Psoas muscle (tissue), 8 donors: ENCODE results near the gene TDRD5. TPM values are rescaled to one million over a fixed set of nuclear protein-coding genes. Genes with fewer than 3 reads are reported as not detected.

ENCODE experiments used
- ATAC-seq, 4 donors: fragments of 200-7000 bp; cut with Tn5 transposase; one replicate each; pipeline ENCODE4 v1.9.1; 2020; ENCODE audit warnings: moderate library complexity in 3 of 4, mild to moderate bottlenecking in 2 of 4
- DNase-seq, 2 donors: peaks; one replicate each; pipeline ENCODE4 v3.0.0-alpha.2; 2020
- H3K27ac ChIP-seq: fragments of 200-600 bp; one replicate; pipeline ENCODE4 v1.8.0; 2022
- H3K27me3 ChIP-seq, 3 donors: fragments of 200-600 bp in 1 of 3; one replicate each; pipeline versions ENCODE4 v1.6.1 to v1.8.0; 2013 to 2022; ENCODE audit warnings: low read length in 2 of 3, mild to moderate bottlenecking in 2 of 3, moderate library complexity in 1 of 3; ENCODE audit not compliant: insufficient read depth in 3 of 3
- H3K36me3 ChIP-seq, 2 donors: fragments of 200-600 bp in 1 of 2; one replicate each; pipeline versions ENCODE4 v1.6.1 to v1.8.0; 2013 to 2022; ENCODE audit warnings: low read depth in 1 of 2, mild to moderate bottlenecking in 1 of 2, moderate library complexity in 1 of 2; ENCODE audit not compliant: insufficient read depth in 1 of 2
- H3K4me1 ChIP-seq: fragments of 200-600 bp; one replicate; pipeline ENCODE4 v1.8.0; 2022
- H3K4me3 ChIP-seq: fragments of 200-600 bp; one replicate; pipeline ENCODE4 v1.8.0; 2022; ENCODE audit warnings: mild to moderate bottlenecking
- H3K9me3 ChIP-seq: fragments of 200-600 bp; one replicate; pipeline ENCODE4 v1.8.0; 2022
- WGBS, 3 donors: extraction: QIAGEN DNeasy Blood & Tissue Kit; methylation state at CpG; one replicate each; pipeline versions ENCODE4 v1.1.6 to v1.1.7; 2013; 5-methylcytosine and 5-hydroxymethylcytosine counted together
- intact Hi-C, 2 donors: fragments of 100-400 bp; cut with DNase I; formaldehyde crosslinking; loops; one replicate each; pipeline versions ENCODE4 v1.11.0 to v1.14.2; 2022
- polyA plus RNA-seq, 3 donors: library from polyadenylated mRNA; stranded (reverse); fragments of 200-250 nt; gene quantifications; one replicate each; pipeline ENCODE4 v1.2.3, GENCODE V29; 2013
- total RNA-seq, 4 donors: library from RNA; stranded (reverse); fragmentation: NEBNext Ultra II Directional in 2 of 4; extraction: Animal tissue kit (Norgen Biotek cat#: 25700) in 2 of 4; gene quantifications; one replicate each; pipeline versions ENCODE4 v1.2.1 to v1.2.4, GENCODE V29; 2021 to 2023
- TF ChIP-seq, protein P1 (sequence below): fragments of 200-600 bp; IDR thresholded peaks from one replicate; pipeline ENCODE4 v1.8.0; 2022; ENCODE audit warnings: antibody characterized with exemption
- donor health status: healthy with polysubstance abuse.
- donor health status: DM: no; HTN: no; CAD: no; lungs with moderate emphysema.
- donor health status: Bipolar disorder and iron deficiency.
- donor health status: healthy.
- donor health status: DM: yes; HTN: yes; CAD: no.
- donor health status: DM: no; HTN: no; CAD: no.
- donor health status: DM: no; HTN: no; CAD: no.
- donor health status: DM: yes; HTN: yes; CAD: no.

The TDRD5 gene
- total and polyA plus RNA-seq, 7 donors = 0.03 TPM; not detected in 6

DNA sequence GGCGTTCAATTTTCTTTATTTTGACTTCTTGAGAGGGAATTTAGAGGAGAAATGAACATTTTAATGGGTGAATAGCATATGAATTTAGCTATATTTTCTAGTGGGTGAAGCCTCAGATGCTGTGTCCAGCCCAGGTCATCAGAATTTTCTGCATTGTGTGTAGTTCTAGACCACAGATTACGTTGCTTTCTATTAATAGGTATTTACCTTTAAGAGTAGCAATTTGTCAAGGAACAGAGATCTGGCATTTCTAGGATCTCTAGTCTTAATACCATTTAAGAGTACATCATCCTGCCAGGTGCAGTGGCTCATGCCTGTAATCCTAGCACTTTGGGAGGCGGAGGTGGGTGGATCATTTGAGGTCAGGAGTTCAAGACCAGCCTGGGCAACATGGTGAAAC is 20.7 kb downstream of the TDRD5 start:
- Histone ChIP-seq H3K27ac (no peak overlapping the region), H3K27me3 (no peaks in the 10 kb centered on the region), H3K36me3 (no peaks in the 10 kb centered on the region), H3K4me3 (no peak overlapping the region), H3K9me3 (no peaks in the 10 kb centered on the region), H3K4me1 (no peaks in the 10 kb centered on the region)
- intact Hi-C loops = no loop called here
- WGBS, 3 donors = 66 to 78% (median 70%) methylated on average over 3 of the region's 3 CpGs
- DNase-seq (no peak), ATAC-seq (no peak)
- TF ChIP-seq, protein P1, sequence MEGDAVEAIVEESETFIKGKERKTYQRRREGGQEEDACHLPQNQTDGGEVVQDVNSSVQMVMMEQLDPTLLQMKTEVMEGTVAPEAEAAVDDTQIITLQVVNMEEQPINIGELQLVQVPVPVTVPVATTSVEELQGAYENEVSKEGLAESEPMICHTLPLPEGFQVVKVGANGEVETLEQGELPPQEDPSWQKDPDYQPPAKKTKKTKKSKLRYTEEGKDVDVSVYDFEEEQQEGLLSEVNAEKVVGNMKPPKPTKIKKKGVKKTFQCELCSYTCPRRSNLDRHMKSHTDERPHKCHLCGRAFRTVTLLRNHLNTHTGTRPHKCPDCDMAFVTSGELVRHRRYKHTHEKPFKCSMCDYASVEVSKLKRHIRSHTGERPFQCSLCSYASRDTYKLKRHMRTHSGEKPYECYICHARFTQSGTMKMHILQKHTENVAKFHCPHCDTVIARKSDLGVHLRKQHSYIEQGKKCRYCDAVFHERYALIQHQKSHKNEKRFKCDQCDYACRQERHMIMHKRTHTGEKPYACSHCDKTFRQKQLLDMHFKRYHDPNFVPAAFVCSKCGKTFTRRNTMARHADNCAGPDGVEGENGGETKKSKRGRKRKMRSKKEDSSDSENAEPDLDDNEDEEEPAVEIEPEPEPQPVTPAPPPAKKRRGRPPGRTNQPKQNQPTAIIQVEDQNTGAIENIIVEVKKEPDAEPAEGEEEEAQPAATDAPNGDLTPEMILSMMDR = no peak

DNA sequence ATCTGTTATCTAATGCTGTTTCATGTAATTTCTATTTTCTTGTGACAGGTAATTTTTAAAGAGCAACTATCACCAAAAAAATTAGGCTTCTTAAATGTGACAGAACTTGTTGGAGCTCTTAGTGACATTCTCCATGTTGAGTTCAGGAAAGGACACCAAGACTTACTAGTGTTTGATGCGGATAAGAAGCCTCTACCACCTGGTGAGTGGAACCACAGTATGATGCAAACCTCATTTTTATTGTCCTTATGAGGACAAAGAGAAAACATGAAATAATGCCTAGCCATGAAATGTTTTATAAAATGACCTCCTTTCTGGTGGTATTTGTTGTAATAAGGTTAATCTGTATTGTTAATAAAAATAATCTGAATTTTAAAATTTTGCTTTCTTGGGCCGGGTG is 39.1 kb downstream of the TDRD5 start:
- DNase-seq = no peak
- 86 to 94% (median 87%) methylated on average over 2 of the region's 2 CpGs for WGBS, 3 donors
- intact Hi-C loops = no loop called here

GRCh38 chr1:179632868-179633267 is 41.2 kb downstream of the TDRD5 start:
- TF ChIP-seq, protein P1 = no peak
- intact Hi-C loops = no loop called here

More for the DNA sequence above, 39.1 kb downstream of the TDRD5 start:
- Histone ChIP-seq H3K4me1 (no peaks in the 10 kb centered on the region), H3K9me3 (no peaks in the 10 kb centered on the region), H3K36me3 (no peaks in the 10 kb centered on the region), H3K4me3 (no peak overlapping the region), H3K27me3 (no peaks in the 10 kb centered on the region), H3K27ac (no peak overlapping the region)
- no peak for ATAC-seq
- TF ChIP-seq, protein P1 = no peak

DNA sequence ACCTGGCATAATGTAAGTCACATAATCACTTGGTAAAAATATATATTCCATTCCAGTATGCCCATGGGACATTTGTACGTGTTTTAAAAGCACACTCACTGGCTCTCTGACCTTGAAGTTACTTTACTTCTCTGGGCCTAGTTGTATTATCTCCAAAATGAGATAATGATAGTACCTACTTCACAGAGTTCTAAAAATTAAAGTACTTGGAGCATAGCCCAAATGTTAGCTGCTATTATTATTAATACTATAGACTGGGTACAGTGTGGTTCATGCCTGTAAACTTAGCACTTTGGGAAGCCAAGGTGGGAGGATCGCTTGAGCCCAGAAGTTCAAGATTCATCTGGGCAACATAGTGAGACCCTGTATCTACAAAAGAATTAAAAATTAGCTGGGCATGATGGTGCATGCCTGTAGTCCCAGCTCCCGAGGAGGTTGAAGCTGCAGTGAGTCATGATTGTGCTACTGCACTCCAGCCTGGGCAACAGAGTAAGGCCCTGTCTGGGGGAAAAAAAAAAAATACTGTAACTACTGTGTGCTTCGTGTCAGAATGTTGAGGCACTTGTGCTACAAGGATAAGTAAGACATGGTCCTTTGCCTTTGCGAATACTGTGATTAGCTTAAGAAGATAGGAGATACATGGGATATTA is 45.7 kb downstream of the TDRD5 start:
- Histone ChIP-seq H3K27ac (no peak overlapping the region), H3K4me1 (no peaks in the 10 kb centered on the region), H3K9me3 (no peaks in the 10 kb centered on the region), H3K4me3 (no peak overlapping the region), H3K27me3 (no peaks in the 10 kb centered on the region), H3K36me3 (no peaks in the 10 kb centered on the region)
- whole genome bisulfite sequencing, 3 donors = 63 to 70% (median 65%) methylated on average over 5 of the region's 5 CpGs
- intact Hi-C loops = no loop called here
- TF ChIP-seq, protein P1 = no peak
- DNase-seq (no peak), ATAC-seq (no peak)

More at GRCh38 chr1:179632868-179633267, 41.2 kb downstream of the TDRD5 start:
- no peaks in the 10 kb centered on the region for H3K4me1 ChIP-seq
- H3K9me3 ChIP-seq = no peaks in the 10 kb centered on the region
- no peak overlapping the region for H3K27ac ChIP-seq
- DNase-seq = no peak
- H3K27me3 ChIP-seq = no peaks in the 10 kb centered on the region
- H3K36me3 ChIP-seq = no peaks in the 10 kb centered on the region
- no peak overlapping the region for H3K4me3 ChIP-seq
- no peak for ATAC-seq

DNA sequence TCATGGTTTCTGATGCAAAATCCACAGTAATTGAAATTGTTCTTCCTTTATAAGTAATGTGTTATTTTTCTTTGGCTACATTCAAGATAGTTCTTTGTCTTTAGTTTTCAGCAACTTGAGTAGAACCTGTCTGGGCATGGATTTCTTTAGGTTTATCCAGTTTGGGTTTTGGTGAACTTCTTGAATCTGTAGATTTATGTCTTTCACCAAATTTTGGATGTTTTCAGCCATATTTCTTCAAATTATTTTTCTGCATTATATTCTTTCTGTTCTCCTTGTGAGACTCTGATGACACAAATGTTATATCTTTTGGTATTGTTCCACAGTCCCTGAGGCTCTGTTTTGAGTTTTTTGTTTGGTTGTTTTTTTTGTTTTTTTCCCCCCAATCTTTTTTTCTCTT is 69.4 kb downstream of the TDRD5 start:
- peaks cover 4% of the 10 kb centered on the region for H3K9me3 ChIP-seq
- H3K4me1 ChIP-seq = no peaks in the 10 kb centered on the region
- intact Hi-C loops = no loop called here
- DNase-seq (no peak), ATAC-seq (no peak)
- no peaks in the 10 kb centered on the region for H3K27me3 ChIP-seq
- H3K4me3 ChIP-seq = no peak overlapping the region
- no peak overlapping the region for H3K27ac ChIP-seq
- H3K36me3 ChIP-seq = no peaks in the 10 kb centered on the region
- TF ChIP-seq, protein P1 = no peak
